MM.1S (cell line): Measurements from ENCODE around the gene PDE2A.

ENCODE experiments used
- EZH2 ChIP-seq: fragments of 300-600 bp; sonication (generic); optimal IDR thresholded peaks from 2 replicates; pipeline ENCODE3; 2017; ENCODE audit warnings: low read depth, mild to moderate bottlenecking, antibody characterized with exemption, low read length, mixed read lengths
- EZH2phosphoT487 ChIP-seq: fragments of 300-600 bp; sonication (generic); IDR thresholded peaks from 2 replicates; pipeline ENCODE4 v1.6.1; 2018; ENCODE audit warnings: antibody characterized with exemption, low read length
- TF ChIP-seq, protein P1 (sequence below): fragments of 300-600 bp; sonication (generic); IDR thresholded peaks from 2 replicates; pipeline ENCODE4 v1.5.1; 2016; ENCODE audit warnings: antibody characterized with exemption, low read length, mixed read lengths

DNA sequence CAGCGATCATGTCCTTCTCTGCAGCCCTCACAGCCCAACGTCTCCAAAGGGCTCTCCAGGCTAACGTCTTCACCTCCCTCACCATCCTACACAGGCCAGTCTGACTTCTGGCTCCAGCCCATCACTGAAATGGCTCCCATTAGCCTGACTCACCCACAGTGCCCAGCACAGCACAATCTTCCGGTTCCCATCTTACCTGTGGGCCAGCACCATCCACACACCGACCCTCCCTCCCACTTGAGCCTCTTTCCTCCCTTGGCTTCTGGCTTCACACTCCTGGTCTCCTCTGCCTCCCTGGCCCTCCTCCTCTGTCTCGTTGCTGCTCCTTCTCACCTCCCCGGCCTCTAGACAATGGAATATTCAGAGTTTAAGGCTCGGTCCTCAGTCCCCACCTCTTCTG lies 51.2 kb downstream of the PDE2A start:
- TF ChIP-seq, protein P1, sequence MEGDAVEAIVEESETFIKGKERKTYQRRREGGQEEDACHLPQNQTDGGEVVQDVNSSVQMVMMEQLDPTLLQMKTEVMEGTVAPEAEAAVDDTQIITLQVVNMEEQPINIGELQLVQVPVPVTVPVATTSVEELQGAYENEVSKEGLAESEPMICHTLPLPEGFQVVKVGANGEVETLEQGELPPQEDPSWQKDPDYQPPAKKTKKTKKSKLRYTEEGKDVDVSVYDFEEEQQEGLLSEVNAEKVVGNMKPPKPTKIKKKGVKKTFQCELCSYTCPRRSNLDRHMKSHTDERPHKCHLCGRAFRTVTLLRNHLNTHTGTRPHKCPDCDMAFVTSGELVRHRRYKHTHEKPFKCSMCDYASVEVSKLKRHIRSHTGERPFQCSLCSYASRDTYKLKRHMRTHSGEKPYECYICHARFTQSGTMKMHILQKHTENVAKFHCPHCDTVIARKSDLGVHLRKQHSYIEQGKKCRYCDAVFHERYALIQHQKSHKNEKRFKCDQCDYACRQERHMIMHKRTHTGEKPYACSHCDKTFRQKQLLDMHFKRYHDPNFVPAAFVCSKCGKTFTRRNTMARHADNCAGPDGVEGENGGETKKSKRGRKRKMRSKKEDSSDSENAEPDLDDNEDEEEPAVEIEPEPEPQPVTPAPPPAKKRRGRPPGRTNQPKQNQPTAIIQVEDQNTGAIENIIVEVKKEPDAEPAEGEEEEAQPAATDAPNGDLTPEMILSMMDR = no peak
- no peak for TF ChIP-seq EZH2
- TF ChIP-seq EZH2phosphoT487 = no peak
